PC-9 (cell line): ENCODE data around the gene LMF1. TPM values are rescaled to one million over a fixed set of nuclear protein-coding genes. Genes with fewer than 3 reads are reported as not detected.
"Not testable (repeated sequence)": the region's sequence is repeated elsewhere in the genome, so short reads cannot be mapped to it uniquely, and the experiment has no call there.

ENCODE experiments used
- BruUV-seq: library from RNA; stranded (reverse); fragments of 400-500 nt; replicated peaks from 2 replicates; lab custom pipeline; 2021; lab: Mats Ljungman, UMichigan
- CTCF ChIA-PET: fragments of 300-600 bp; sonication (Branson Sonifier 250); formaldehyde crosslinking; loops from one replicate; lab custom pipeline; 2022; ENCODE audit warnings: antibody characterized with exemption; lab: Charles Lee
- POLR2A ChIA-PET: fragments of 300-600 bp; sonication (Branson Sonifier 250); formaldehyde crosslinking; loops from one replicate; lab custom pipeline; 2022; ENCODE audit warnings: antibody characterized with exemption; ENCODE audit not compliant: unreplicated experiment; lab: Charles Lee
- DNase-seq, 2 experiments: peaks; one replicate each; pipeline versions ENCODE4 v3.0.0 to v3.0.0-alpha.2; 2015 to 2022; ENCODE audit warnings: mixed read lengths in 1 of 2
- H2AFZ ChIP-seq: fragments of 200-600 bp; sonication (generic); 2 replicates; pipeline ENCODE4 v1.8.1; 2017; ENCODE audit warnings: antibody characterized with exemption
- H3F3A ChIP-seq: fragments of 200-600 bp; sonication (generic); 2 replicates; pipeline ENCODE4 v1.8.1; 2017; ENCODE audit warnings: antibody characterized with exemption, mild to moderate bottlenecking, low read depth; ENCODE audit not compliant: insufficient read depth
- H3K27ac ChIP-seq: fragments of 200-600 bp; sonication (generic); 2 replicates; pipeline ENCODE4 v1.6.1; 2016; ENCODE audit warnings: mixed run types
- H3K27me3 ChIP-seq: fragments of 200-600 bp; sonication (generic); 2 replicates; pipeline ENCODE4 v1.6.1; 2016; ENCODE audit warnings: low read depth, mixed run types; ENCODE audit not compliant: insufficient read depth
- H3K36me3 ChIP-seq: fragments of 200-600 bp; sonication (generic); 2 replicates; pipeline ENCODE4 v1.6.1; 2016; ENCODE audit warnings: low read depth, mixed run types
- H3K4me1 ChIP-seq: fragments of 200-600 bp; sonication (generic); replicated peaks from 2 replicates; pipeline ENCODE4 v1.6.1; 2016; ENCODE audit warnings: mixed run types; ENCODE audit not compliant: insufficient read depth
- H3K4me2 ChIP-seq: fragments of 200-600 bp; sonication (generic); 2 replicates; pipeline ENCODE4 v1.6.1; 2017; ENCODE audit warnings: mixed run types
- H3K4me3 ChIP-seq: fragments of 200-600 bp; sonication (generic); 2 replicates; pipeline ENCODE4 v1.6.1; 2016; ENCODE audit warnings: mixed run types
- H3K79me2 ChIP-seq: fragments of 200-600 bp; sonication (generic); 2 replicates; pipeline ENCODE4 v1.6.1; 2017; ENCODE audit warnings: low read depth, mixed run types
- H3K9me2 ChIP-seq: fragments of 200-600 bp; sonication (generic); 2 replicates; pipeline ENCODE4 v1.8.1; 2017; ENCODE audit warnings: mild to moderate bottlenecking; ENCODE audit not compliant: insufficient read depth
- H3K9me3 ChIP-seq: fragments of 200-600 bp; sonication (generic); 2 replicates; pipeline ENCODE4 v1.8.1; 2016; ENCODE audit warnings: low read depth; ENCODE audit not compliant: insufficient read depth
- H4K20me1 ChIP-seq: fragments of 200-600 bp; sonication (generic); 2 replicates; pipeline ENCODE4 v1.8.1; 2017; ENCODE audit not compliant: insufficient read depth
- EZH2 ChIP-seq: fragments of 200-600 bp; sonication (generic); IDR thresholded peaks from 2 replicates; pipeline ENCODE4 v1.8.0; 2017; ENCODE audit warnings: antibody characterized with exemption, low read depth
- intact Hi-C: fragments of 100-400 bp; cut with micrococcal nuclease; formaldehyde crosslinking; loops from one replicate; pipeline ENCODE4 v1.10.0; 2022; ENCODE audit not compliant: unreplicated experiment
- total RNA-seq: library from RNA; stranded (reverse); gene quantifications from 2 replicates; pipeline ENCODE4 v1.2.3, GENCODE V29; 2021
- TF ChIP-seq, protein P1 (sequence below): fragments of 200-600 bp; sonication (generic); conservative IDR thresholded peaks from 2 replicates; pipeline ENCODE4 v1.6.1; 2017; ENCODE audit warnings: mixed run types, antibody characterized with exemption, mild to moderate bottlenecking, moderate library complexity

The LMF1 gene
- total RNA-seq, 1 experiment from 2014 or later = 31.3 TPM

DNA sequence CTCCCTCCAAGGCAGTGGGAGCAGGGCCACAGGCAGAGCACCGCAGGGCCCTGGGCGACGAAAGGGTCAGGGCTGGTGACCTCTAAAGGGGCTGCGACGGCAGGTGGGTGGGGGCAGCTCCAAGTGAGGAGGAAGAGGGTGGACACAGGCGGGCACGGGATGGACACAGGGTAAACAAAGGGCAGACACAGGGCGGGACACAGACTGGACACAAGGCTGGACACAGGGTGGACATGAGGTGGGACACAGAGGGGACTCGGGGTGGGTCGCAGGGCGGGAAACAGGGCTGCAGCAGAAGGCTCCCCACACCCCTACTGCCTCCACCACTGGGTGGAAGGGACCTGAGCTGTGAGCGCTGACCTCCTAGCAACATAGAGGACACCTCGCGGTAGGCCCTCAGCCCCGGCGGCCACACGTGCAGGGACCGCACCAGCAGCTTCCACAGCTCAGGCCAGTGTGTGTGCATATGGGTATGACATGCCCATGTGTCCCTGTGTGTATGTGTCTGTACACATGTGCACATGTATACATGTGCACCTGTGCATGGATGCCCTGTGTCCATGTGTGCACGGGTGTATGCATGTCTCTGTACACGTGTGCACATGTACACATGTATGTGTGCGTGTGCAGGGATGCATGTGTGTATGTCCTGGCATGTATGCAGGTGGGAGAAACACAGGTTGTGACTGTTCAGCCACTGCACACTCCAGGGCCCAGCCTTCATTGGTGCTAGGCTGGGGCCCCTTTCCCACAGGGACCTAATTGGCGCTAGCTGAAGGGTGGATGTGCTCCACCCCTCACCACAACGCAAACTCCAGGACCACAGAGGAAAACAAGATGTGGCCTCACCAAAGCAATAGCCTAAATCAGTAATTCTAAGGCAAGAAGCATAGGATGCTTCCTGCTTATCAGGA, 7.6 kb downstream of the LMF1 start:
- BruUV-seq = no TSS peak
- ChIA-PET POLR2A (interaction anchor here (1.3 kb wide), 1 partner anchor 11 kb away, joined by 5 read pairs; no protein-coding TSS in a partner anchor), CTCF (interaction anchor here (0.7 kb wide), 1 partner anchor 130 kb away, joined by 3 read pairs; no protein-coding TSS in a partner anchor)
- Histone ChIP-seq H2AFZ (no peak overlapping the region), H3K9me2 (no peaks in the 10 kb centered on the region), H3K36me3 (no peaks in the 10 kb centered on the region), H3K27ac (no peak overlapping the region), H3K27me3 (no peaks in the 10 kb centered on the region), H3K4me2 (no peak overlapping the region), H3F3A (peaks cover under 1% of the 10 kb centered on the region; the same call in 1 of the 2 replicates), H3K4me3 (no peak overlapping the region), H3K79me2 (no peaks in the 10 kb centered on the region), H3K4me1 (no peaks in the 10 kb centered on the region), H3K9me3 (no peaks in the 10 kb centered on the region), H4K20me1 (no peaks in the 10 kb centered on the region)
- TF ChIP-seq, protein P1, sequence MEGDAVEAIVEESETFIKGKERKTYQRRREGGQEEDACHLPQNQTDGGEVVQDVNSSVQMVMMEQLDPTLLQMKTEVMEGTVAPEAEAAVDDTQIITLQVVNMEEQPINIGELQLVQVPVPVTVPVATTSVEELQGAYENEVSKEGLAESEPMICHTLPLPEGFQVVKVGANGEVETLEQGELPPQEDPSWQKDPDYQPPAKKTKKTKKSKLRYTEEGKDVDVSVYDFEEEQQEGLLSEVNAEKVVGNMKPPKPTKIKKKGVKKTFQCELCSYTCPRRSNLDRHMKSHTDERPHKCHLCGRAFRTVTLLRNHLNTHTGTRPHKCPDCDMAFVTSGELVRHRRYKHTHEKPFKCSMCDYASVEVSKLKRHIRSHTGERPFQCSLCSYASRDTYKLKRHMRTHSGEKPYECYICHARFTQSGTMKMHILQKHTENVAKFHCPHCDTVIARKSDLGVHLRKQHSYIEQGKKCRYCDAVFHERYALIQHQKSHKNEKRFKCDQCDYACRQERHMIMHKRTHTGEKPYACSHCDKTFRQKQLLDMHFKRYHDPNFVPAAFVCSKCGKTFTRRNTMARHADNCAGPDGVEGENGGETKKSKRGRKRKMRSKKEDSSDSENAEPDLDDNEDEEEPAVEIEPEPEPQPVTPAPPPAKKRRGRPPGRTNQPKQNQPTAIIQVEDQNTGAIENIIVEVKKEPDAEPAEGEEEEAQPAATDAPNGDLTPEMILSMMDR = no peak
- no peak for TF ChIP-seq EZH2
- DNase-seq = no peak
- intact Hi-C loops = no loop called here

DNA sequence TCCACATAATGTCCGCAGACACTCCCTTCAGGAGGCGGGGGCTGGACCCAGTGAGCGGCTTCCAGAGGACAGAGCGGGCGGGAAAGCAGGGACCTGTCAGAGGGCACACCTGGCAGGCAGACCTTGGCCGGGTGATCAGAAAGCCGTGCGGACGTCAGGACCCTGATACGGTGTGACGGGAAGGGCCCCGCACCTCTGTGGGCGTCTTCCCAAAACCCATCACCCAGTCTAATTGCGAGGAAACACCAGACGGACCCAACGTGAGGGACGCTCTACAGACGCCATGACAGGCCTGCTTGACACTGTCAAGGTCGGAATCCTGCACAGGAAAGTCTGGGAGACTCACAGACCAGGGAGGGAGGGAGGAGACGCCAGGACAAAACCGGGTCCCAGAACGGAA, 8.4 kb downstream of the LMF1 start:
- H3F3A ChIP-seq = no peaks in the 10 kb centered on the region
- H2AFZ ChIP-seq = no peak overlapping the region
- ChIA-PET POLR2A (no interaction called here), CTCF (no interaction called here)
- H3K27ac ChIP-seq = no peak overlapping the region
- no peak for DNase-seq
- H3K36me3 ChIP-seq = no peaks in the 10 kb centered on the region
- H3K79me2 ChIP-seq = no peaks in the 10 kb centered on the region
- no TSS peak for BruUV-seq
- no peak overlapping the region for H3K4me2 ChIP-seq
- H3K4me1 ChIP-seq = no peaks in the 10 kb centered on the region
- H3K4me3 ChIP-seq = no peak overlapping the region
- intact Hi-C loops = no loop called here
- H3K27me3 ChIP-seq = no peaks in the 10 kb centered on the region
- TF ChIP-seq, protein P1 = no peak
- no peak for TF ChIP-seq EZH2
- H4K20me1 ChIP-seq = no peaks in the 10 kb centered on the region
- H3K9me3 ChIP-seq = no peaks in the 10 kb centered on the region
- H3K9me2 ChIP-seq = no peaks in the 10 kb centered on the region

DNA sequence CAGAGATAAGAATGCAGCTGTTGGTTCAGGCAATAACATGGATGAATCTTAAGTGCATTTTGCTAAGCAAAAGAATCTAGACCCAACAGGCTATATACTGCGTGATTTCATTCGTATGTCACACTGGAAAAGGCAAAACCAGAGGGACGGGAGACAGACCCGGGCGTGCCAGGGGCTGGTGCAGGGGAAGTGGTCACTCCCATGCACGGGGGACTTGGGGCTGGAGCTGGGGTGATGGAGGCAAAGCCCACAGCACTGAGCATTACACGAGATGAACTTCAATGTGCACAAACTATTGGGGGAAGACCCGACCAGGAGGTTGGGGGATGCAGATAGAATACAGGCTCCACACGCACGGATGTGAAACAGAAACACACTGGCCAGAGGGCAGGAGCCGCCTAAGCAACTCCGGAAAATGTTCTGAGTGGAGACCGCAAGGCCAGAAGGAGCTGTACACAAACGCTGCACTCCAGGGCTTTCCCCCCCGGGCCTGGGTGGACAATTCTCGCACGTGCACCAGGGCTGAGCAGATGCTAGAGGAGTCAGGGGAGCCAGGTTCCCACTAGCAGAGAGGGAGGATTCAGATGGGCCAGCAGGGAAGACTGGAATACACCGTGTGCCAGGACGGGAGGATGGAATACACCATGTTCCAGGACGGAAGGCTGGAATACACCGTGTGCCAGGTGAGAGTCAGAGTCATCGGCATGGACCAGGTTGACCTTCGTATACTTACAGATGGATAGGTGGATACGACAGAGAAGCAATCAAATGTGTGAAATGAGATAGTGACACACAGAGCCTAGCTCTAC, 11.3 kb downstream of the LMF1 start:
- Histone ChIP-seq H3F3A (no peaks in the 10 kb centered on the region), H4K20me1 (no peaks in the 10 kb centered on the region), H3K4me2 (no peak overlapping the region), H3K27ac (no peak overlapping the region), H3K9me2 (no peaks in the 10 kb centered on the region), H3K4me3 (no peak overlapping the region), H3K79me2 (no peaks in the 10 kb centered on the region), H3K9me3 (no peaks in the 10 kb centered on the region), H2AFZ (no peak overlapping the region), H3K36me3 (no peaks in the 10 kb centered on the region), H3K4me1 (no peaks in the 10 kb centered on the region), H3K27me3 (no peaks in the 10 kb centered on the region)
- CTCF ChIA-PET = no interaction called here
- DNase-seq = no peak
- POLR2A ChIA-PET = no interaction called here
- TF ChIP-seq, protein P1 = no peak
- TF ChIP-seq EZH2 = no peak
- no TSS peak for BruUV-seq
- intact Hi-C loops = no loop called here

DNA sequence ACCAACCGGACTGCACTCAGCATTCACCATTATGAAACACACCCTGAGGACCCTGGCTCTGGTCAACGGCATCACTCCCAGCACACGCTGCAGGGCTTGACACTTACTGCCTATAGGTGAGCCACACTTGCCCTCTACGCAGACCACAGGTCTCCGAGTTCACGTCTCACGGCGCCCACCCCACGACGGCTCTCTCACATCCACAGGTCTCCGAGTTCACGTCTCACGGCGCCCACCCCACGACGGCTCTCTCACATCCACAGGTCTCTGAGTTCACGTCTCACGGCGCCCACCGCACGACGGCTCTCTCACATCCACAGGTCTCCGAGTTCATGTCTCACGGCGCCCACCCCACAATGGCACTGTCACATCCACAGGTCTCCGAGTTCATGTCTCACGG, 15.0 kb downstream of the LMF1 start:
- H4K20me1 ChIP-seq, POLR2A ChIA-PET, H3K9me3 ChIP-seq, H3K9me2 ChIP-seq, H3K4me2 ChIP-seq, H3K36me3 ChIP-seq, H3K4me3 ChIP-seq, H3K27me3 ChIP-seq, H2AFZ ChIP-seq, BruUV-seq, CTCF ChIA-PET, intact Hi-C loops, H3K79me2 ChIP-seq, H3F3A ChIP-seq, H3K27ac ChIP-seq, H3K4me1 ChIP-seq, DNase-seq: not testable (repeated sequence)

DNA sequence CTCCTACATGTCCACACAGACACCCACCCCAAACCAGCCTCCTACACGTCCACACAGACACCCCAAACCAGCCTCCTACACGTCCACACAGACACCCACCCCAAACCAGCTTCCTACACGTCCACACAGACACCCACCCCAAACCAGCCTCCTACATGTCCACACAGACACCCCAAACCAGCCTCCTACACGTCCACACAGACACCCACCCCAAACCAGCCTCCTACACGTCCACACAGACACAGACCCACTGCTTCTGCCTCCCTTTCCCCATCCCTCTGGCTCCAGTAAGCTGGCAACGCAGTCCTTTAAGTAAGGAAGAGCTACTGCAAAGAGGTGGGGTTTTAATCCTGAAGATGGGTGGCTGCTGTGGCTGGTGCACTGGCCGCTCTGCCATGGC, 17.0 kb downstream of the LMF1 start:
- H3F3A ChIP-seq, BruUV-seq: not testable (repeated sequence)

More for the DNA sequence above, 17.0 kb downstream of the LMF1 start:
- H3K4me2 ChIP-seq, POLR2A ChIA-PET, H3K27ac ChIP-seq, intact Hi-C loops, H3K4me3 ChIP-seq, H3K9me2 ChIP-seq, H3K4me1 ChIP-seq, H3K36me3 ChIP-seq, H4K20me1 ChIP-seq, DNase-seq, H3K9me3 ChIP-seq, H3K79me2 ChIP-seq, H2AFZ ChIP-seq, CTCF ChIA-PET, H3K27me3 ChIP-seq: not testable (repeated sequence)
